Endodermal cell (in vitro differentiated cells): Measurements from ENCODE around the gene OMA1. TPM values are rescaled to one million over a fixed set of nuclear protein-coding genes. Genes with fewer than 3 reads are reported as not detected.
"Not testable (repeated sequence)": the region's sequence is repeated elsewhere in the genome, so short reads cannot be mapped to it uniquely, and the experiment has no call there.

Source experiments
- DNase-seq: peaks from one replicate; pipeline ENCODE4 v3.0.0-alpha.2; 2017
- H3K27ac ChIP-seq: 2 replicates; pipeline ENCODE4 v1.5.1; 2013; ENCODE audit warnings: mild to moderate bottlenecking, low read depth, low read length, moderate library complexity
- H3K27me3 ChIP-seq: 2 replicates; pipeline ENCODE4 v1.6.1; 2013; ENCODE audit warnings: mild to moderate bottlenecking, low read length, moderate library complexity; ENCODE audit not compliant: insufficient read depth, control insufficient read depth, poor library complexity, severe bottlenecking
- H3K36me3 ChIP-seq: 2 replicates; pipeline ENCODE4 v1.7.0; 2013; ENCODE audit warnings: mild to moderate bottlenecking, low read length, moderate library complexity; ENCODE audit not compliant: control insufficient read depth, insufficient read depth
- H3K4me1 ChIP-seq: one replicate; pipeline ENCODE4 v1.7.0; 2013; ENCODE audit warnings: low read length; ENCODE audit not compliant: control insufficient read depth, insufficient read depth
- H3K4me3 ChIP-seq: 2 replicates; pipeline ENCODE4 v1.5.1; 2013; ENCODE audit warnings: mild to moderate bottlenecking, low read length, moderate library complexity
- H3K9ac ChIP-seq: 2 replicates; pipeline ENCODE4 v1.6.1; 2013; ENCODE audit warnings: mild to moderate bottlenecking, low read length, moderate library complexity; ENCODE audit not compliant: poor library complexity, severe bottlenecking; ENCODE audit errors: extremely low read depth
- H3K9me3 ChIP-seq: 2 replicates; pipeline ENCODE4 v1.6.1; 2013; ENCODE audit warnings: mild to moderate bottlenecking, low read length, moderate library complexity; ENCODE audit not compliant: control insufficient read depth
- H3K27ac Mint-ChIP-seq: 2 replicates; pipeline ENCODE4 v1.8.0; 2020; ENCODE audit warnings: mixed read lengths
- H3K27me3 Mint-ChIP-seq: 2 replicates; pipeline ENCODE4 v1.8.0; 2021; ENCODE audit warnings: mild to moderate bottlenecking, mixed read lengths; ENCODE audit not compliant: insufficient read depth
- H3K36me3 Mint-ChIP-seq: 2 replicates; pipeline ENCODE4 v1.8.0; 2020; ENCODE audit warnings: low read depth, mixed read lengths
- H3K4me1 Mint-ChIP-seq: 2 replicates; pipeline ENCODE4 v1.8.0; 2020; ENCODE audit warnings: mixed read lengths
- H3K4me3 Mint-ChIP-seq: 2 replicates; pipeline ENCODE4 v1.8.0; 2020; ENCODE audit warnings: mild to moderate bottlenecking, moderate library complexity, mixed read lengths
- H3K9me3 Mint-ChIP-seq: 2 replicates; pipeline ENCODE4 v1.8.0; 2020; ENCODE audit warnings: mild to moderate bottlenecking, mixed read lengths
- WGBS, 2 experiments: methylation state at CpG; one replicate each; pipeline versions ENCODE4 v1.1.5 to v1.1.7; 2013; ENCODE audit warnings: missing lambda C conversion rate in 2 of 2, mixed read lengths in 1 of 2; ENCODE audit not compliant: insufficient coverage in 1 of 2, insufficient read length in 1 of 2; 5-methylcytosine and 5-hydroxymethylcytosine counted together
- total RNA-seq, 2 donors: library from RNA; stranded (reverse); fragmentation: NEBNext Ultra II Directional in 1 of 2; extraction: Animal tissue kit (Norgen Biotek cat#: 25700) in 1 of 2; gene quantifications; 2 replicates in 1 of 2; 3 replicates in 1 of 2; pipeline ENCODE4 v1.2.1, GENCODE V29; 2021
- TF ChIP-seq, protein P1 (sequence below): fragments of 200-600 bp; sonication (generic); conservative IDR thresholded peaks from 2 replicates; pipeline ENCODE4 v1.5.0; 2021; ENCODE audit warnings: antibody characterized with exemption, mild to moderate bottlenecking

Gene OMA1
- total RNA-seq, 2 donors from 2014 or later = 13.0 to 18.4 TPM

DNA sequence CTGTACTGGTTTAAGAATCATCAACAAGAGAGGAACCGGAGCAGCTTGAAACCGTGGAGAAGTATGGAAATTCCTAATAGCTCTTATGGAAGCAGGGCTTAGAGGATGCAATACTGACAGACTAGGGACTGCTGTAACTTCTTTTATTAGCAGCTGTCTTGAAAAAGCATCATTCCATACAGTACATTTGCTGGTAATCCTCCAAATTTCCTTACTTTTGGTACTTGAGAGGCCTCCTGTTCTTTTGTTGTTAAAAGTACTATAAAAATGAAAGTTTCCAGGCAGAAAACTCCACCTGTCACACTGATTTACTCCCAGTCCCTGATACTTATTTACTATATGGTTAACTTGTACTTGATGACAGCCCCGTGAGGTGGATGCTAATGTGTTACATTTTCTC, 7.7 kb downstream of the OMA1 start:
- DNase-seq = no peak
- H3K36me3 Mint-ChIP-seq = peaks cover 3% of the 10 kb centered on the region
- no peaks in the 10 kb centered on the region for H3K9me3 Mint-ChIP-seq
- H3K36me3 ChIP-seq = no peaks in the 10 kb centered on the region
- no peak overlapping the region for H3K4me3 ChIP-seq
- H3K27me3 Mint-ChIP-seq = no peaks in the 10 kb centered on the region
- no peak overlapping the region for H3K4me3 Mint-ChIP-seq
- no peaks in the 10 kb centered on the region for H3K27me3 ChIP-seq
- no peaks in the 10 kb centered on the region for H3K9me3 ChIP-seq
- no peak overlapping the region for H3K27ac Mint-ChIP-seq
- H3K4me1 Mint-ChIP-seq = peaks cover 7% of the 10 kb centered on the region
- H3K27ac ChIP-seq = no peak overlapping the region
- no peaks in the 10 kb centered on the region for H3K4me1 ChIP-seq
- WGBS, 2 experiments = 94 to 100% methylated on average over 3 of the region's 3 CpGs
- TF ChIP-seq, protein P1, sequence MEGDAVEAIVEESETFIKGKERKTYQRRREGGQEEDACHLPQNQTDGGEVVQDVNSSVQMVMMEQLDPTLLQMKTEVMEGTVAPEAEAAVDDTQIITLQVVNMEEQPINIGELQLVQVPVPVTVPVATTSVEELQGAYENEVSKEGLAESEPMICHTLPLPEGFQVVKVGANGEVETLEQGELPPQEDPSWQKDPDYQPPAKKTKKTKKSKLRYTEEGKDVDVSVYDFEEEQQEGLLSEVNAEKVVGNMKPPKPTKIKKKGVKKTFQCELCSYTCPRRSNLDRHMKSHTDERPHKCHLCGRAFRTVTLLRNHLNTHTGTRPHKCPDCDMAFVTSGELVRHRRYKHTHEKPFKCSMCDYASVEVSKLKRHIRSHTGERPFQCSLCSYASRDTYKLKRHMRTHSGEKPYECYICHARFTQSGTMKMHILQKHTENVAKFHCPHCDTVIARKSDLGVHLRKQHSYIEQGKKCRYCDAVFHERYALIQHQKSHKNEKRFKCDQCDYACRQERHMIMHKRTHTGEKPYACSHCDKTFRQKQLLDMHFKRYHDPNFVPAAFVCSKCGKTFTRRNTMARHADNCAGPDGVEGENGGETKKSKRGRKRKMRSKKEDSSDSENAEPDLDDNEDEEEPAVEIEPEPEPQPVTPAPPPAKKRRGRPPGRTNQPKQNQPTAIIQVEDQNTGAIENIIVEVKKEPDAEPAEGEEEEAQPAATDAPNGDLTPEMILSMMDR = no peak
- H3K9ac ChIP-seq = no peak overlapping the region

DNA sequence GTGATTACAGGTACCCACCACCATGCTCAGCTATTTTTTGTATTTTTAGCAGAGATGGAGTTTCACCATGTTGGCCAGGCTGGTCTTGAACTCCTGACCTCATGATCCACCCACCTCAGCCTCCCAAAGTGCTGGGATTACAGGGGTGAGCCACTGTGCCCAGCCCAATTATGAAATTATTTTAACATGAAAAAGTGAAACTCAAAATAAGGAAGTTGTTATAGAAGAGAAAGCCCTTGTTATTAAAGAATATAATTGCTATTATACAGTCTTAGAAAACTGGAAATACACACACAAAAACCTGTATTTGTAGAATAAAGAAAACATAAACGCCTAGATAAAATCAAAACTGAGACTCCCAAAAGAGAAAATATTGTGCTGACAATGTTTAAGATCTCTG, 14.7 kb downstream of the OMA1 start:
- DNase-seq, H3K4me1 Mint-ChIP-seq, H3K9ac ChIP-seq, H3K9me3 ChIP-seq, H3K36me3 ChIP-seq, H3K4me1 ChIP-seq, H3K4me3 ChIP-seq, H3K27me3 ChIP-seq, H3K36me3 Mint-ChIP-seq, H3K27ac ChIP-seq, H3K4me3 Mint-ChIP-seq, H3K27me3 Mint-ChIP-seq, H3K27ac Mint-ChIP-seq, H3K9me3 Mint-ChIP-seq: not testable (repeated sequence)
- 100% methylated on average over 1 of the region's 1 CpG; no CpG with 5 or more reads in 1 of the 2 experiments for WGBS, 2 experiments

DNA sequence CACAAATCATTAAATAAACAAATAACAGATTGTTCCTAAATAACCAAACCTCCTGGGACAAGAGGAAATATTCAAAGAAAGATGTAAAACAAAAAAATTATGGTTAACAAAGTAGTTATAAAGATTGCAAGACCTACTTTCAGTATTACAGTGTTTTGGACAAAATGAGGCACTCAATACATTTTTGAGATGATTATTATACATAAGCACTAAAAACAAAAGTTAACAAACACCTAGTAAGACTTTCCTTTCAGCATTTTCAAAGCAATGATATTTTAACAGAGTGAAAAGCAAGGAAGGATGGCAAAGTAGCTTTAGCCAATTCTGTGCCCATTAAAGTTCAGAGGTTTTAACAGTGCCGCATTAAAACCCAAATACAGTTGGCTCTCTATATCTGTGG, 17.2 kb downstream of the OMA1 start:
- Mint-ChIP-seq H3K36me3 (no peaks in the 10 kb centered on the region), H3K27me3 (no peaks in the 10 kb centered on the region), H3K27ac (no peak overlapping the region), H3K4me1 (no peaks in the 10 kb centered on the region), H3K9me3 (no peaks in the 10 kb centered on the region), H3K4me3 (no peak overlapping the region)
- no peaks in the 10 kb centered on the region for H3K9me3 ChIP-seq
- WGBS, 2 experiments = 83 to 95% methylated on average over 1 of the region's 1 CpG
- H3K27me3 ChIP-seq = no peaks in the 10 kb centered on the region
- H3K36me3 ChIP-seq = no peaks in the 10 kb centered on the region
- TF ChIP-seq, protein P1 = no peak
- no peak overlapping the region for H3K9ac ChIP-seq
- H3K27ac ChIP-seq = no peak overlapping the region
- no peaks in the 10 kb centered on the region for H3K4me1 ChIP-seq
- no peak for DNase-seq
- H3K4me3 ChIP-seq = no peak overlapping the region

DNA sequence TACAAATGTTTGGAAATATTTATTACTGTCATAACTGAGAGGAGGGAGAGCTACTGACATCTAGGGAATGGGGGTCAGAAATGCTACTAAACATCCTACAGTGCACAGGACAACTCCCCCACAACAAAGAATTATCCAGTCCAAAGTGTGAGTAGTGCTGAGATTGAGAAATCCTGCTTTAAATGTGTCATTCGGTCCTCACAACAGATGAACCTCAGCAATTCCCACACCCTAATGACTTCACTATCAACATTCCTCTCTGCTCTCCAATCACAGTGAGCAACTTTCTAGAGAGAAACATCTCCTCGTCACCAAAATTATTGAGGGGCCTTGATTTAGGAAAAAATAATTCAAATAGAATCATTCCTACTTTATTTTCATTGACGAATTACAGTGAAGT, 18.0 kb downstream of the OMA1 start:
- no peaks in the 10 kb centered on the region for H3K27me3 Mint-ChIP-seq
- Histone ChIP-seq H3K36me3 (no peaks in the 10 kb centered on the region), H3K9me3 (no peaks in the 10 kb centered on the region), H3K4me1 (no peaks in the 10 kb centered on the region), H3K9ac (no peak overlapping the region), H3K27ac (no peak overlapping the region), H3K4me3 (no peak overlapping the region), H3K27me3 (no peaks in the 10 kb centered on the region)
- no peak overlapping the region for H3K27ac Mint-ChIP-seq
- no peak for DNase-seq
- H3K4me3 Mint-ChIP-seq = no peak overlapping the region
- 79 to 86% methylated on average over 1 to 2 of the region's 3 CpGs for WGBS, 2 experiments
- no peaks in the 10 kb centered on the region for H3K9me3 Mint-ChIP-seq
- H3K36me3 Mint-ChIP-seq = no peaks in the 10 kb centered on the region
- H3K4me1 Mint-ChIP-seq = no peaks in the 10 kb centered on the region
- TF ChIP-seq, protein P1 = no peak
